NCI-H1417 treated with DMSO at 0.1 percent for 48 hours (cell line): ENCODE results near the gene TIGIT.
"Not testable (repeated sequence)": the region's sequence is repeated elsewhere in the genome, so short reads cannot be mapped to it uniquely, and the experiment has no call there.

ENCODE experiments used
- DNase-seq: peaks from one replicate; lab custom pipeline; 2025; lab: John Stamatoyannopoulos, UW

TIGIT gene

DNA sequence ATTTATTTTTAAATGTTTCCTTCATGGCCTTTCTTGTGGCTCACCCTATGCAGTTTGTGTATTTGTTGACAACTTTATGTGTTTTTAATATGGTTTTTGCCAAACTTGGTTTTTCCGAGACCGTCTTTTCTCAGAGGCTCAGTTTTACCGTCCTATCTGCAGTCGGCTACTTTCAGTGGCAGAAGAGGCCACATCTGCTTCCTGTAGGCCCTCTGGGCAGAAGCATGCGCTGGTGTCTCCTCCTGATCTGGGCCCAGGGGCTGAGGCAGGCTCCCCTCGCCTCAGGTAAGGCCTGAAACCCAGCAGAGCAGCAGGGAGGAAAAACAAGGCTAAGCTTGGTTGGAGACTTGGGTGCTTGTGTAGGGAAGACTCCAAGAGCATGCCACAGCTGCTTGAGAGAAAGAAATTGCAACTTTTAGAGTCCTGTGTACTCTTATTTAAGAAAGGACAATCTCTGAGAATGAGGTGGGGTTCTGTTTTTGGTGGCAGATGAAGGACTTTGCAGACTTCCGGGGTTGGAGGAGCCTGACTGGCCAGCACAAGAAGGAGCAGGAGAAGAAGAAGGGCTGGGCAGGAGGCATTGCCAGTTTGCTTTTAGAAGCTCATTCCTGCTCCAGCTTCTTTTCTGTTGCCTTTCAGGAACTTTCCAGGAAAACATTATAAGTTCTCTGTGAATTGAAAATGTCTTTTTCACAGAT is at the start of gene TIGIT:
Gene TIGIT (plus strand): TSS at position 191 of the 698 bp plus-strand sequence. CDS start 34 bp downstream, at position 225.
- no peak for DNase-seq

DNA sequence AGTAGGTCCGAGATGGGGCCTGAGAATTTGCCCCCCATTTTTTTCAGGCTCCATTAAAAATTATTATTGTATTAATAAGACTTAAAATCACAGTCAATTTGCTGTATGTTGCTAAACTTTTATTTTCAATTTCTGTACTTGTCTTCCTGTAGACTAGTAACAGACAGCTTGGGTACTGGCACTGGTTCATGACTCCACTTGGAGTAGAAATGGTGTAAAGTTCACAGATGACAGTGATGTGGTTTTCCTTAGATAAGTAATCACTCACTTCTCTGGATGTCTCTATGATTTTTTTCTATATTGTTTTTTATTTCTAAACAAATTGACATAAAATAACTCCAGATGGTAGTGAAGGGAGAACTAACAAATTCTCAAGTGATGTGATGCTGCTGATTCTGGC is 40.9 kb upstream of the TIGIT start:
- no peak for DNase-seq

DNA sequence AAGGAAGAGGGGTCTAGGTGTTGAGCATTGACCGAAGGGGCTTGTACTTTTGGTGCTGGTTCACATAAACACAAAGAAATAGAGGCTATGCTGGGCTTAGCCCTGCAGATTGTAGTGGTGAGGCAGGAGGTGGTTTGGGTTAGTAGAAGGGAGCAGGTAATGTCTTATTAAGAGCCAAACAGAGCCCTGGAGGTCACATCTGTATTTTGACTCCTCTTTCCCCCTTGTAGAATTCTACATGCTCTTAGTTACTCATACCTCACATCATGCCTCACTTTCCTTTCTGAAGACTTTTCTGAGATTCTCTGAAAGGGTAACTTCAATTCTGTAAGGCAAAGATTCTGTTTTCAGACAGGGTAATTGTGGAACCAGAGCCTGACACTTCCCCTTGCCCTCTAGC is 40.3 kb upstream of the TIGIT start:
- DNase-seq = no peak

DNA sequence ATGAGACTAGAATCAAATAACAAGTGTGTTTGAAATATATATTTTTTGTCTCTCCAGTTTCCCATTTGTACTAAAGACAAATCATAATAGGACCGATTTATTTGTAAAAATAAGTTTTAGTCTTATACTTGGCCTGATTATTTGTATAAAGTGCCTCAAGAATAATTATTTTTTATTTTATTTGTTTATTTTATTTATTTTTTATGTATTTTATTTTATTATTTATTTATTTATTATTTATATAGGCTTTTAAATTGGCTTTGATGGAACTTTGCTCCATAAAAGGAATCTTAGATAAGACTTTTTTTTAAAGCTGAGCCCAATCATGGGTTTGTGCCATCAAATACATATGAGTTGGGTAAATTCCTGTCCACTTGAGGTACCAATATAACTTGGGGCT is 34.3 kb upstream of the TIGIT start:
- no peak for DNase-seq

DNA sequence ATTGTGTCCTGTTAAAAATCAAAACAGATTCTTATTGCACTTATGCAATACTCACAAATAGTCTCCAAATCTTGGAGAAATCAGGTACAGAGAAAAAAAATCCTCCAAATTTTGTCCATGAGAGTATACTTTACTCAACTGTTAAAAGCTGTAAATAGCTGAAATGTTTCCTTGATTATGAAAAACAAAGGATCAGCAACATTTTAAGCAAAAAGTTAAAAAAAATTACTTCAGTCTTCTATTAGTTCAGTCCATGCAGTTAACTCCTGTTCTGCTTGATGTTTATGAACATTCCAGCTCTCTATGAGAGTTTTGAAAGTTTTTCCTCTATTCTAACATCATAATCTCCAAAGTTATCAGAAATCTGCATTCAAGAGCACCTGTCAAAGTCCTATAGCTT is 33.7 kb upstream of the TIGIT start:
- DNase-seq = no peak

DNA sequence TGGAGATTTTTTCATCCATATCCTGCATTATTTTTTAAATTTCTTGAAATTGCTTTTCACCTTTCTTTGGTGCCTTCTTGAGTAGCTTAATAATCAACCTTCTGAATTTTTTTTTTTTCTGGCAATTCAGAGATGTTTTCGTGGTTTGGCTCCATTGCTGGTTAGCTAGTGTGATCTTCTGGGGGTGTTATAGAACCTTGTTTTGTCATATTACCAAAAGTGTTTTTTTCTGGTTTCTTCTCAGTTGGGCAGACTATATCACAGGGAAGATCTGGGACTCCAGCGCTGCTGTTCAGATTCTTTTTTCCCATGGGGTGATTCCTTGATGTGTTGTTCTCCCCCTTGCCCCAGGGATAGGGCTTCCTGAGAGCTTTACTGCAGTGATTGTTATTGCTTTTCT is 23.8 kb upstream of the TIGIT start:
- DNase-seq = no peak

DNA sequence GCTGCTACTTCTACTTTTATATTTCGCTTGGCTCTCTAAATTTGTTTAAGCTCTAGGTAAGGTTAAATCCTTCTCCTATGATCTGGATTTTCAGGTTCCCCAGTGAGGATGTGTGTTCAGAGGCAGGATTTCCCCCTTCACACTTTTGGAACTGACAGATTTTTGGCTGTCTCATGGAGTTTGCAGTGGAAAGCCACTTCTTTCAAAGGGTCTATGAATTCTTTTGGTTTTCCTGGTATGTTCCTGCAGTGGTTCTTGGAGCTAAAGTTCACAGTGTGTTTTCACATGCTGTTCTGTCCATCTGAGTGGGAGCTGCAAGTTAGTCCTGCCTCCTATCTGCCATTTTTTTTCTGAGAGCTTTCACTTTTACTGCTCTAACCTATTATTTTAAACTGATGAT is 21.6 kb upstream of the TIGIT start:
- no peak for DNase-seq

DNA sequence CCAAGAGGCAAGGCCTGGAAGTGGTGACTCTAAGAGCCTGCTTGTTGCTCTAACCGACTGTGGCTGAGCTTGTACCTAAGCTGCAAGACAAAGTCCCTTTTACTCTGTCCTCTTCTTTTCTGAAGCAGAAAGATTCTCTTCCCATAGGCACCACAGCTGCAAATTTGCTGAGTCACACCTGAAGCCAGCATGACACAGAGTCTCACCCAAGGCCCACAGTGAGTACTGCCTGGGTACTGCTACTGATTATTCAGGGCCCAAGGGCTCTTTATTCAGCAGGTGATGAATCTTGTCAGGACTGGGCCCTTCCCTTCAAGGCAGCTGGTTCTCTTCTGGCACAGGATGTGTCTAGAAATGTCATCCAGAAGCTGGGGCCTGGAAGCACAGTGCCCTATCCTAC is 18.9 kb upstream of the TIGIT start:
- DNase-seq = no peak

DNA sequence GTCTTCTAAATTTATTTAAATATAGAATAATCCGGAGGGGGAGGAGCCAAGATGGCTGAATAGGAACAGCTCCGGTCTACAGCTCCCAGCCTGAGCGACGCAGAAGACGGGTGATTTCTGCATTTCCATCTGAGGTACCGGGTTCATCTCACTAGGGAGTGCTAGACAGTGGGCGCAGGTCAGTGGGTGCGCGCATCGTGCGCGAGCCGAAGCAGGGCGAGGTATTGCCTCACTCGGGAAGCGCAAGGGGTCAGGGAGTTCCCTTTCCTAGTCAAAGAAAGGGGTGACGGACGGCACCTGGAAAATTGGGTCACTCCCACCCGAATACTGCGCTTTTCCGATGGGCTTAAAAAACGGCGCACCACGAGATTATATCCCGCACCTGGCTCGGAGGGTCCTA is 17.0 kb upstream of the TIGIT start:
- not testable (repeated sequence) for DNase-seq

DNA sequence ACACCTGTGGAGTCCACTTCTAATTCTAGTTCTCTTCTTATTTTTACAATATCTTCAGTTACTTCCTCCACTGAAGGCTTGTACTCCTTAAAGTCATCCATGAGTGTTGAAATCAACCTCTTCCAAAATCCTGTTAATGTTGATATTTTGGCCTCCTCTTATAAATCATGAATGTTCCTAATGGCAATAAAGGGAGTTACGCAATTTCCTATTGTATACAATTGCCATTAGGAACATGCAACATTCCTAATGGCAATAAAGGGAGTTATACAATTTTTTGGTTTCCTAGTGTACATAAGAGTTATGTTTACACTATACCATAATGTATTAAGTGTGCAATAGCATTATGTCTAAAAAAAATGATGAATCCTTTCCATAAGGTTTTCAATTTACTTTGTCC is 9.2 kb upstream of the TIGIT start:
- DNase-seq = no peak

DNA sequence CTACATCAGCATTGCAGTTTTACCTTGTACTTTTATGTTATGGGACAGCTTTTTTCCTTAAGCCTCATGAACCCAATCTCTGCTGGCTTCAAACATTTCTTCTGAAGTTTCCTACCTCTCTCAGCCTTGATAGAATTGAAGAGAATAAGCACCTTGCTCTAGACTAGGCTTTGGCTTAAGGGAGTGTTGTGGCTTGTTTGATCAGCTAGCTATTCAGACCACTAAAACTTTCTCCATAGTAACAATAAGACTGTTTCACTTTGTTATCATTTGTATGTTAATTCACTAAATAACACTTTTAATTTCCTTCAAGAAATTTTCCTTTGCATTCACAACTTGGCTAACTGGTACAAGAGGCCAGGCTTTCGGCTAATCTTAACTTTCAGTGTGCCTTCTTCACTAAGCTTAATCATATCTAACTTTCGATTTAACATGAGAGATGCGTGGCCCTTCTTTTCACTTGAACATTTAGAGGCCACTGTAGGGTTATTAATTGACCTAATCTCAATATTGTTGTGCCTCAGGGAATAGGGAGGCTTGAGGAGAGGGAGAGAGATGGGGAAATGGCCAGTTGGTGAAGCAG is 8.1 kb upstream of the TIGIT start:
- no peak for DNase-seq

DNA sequence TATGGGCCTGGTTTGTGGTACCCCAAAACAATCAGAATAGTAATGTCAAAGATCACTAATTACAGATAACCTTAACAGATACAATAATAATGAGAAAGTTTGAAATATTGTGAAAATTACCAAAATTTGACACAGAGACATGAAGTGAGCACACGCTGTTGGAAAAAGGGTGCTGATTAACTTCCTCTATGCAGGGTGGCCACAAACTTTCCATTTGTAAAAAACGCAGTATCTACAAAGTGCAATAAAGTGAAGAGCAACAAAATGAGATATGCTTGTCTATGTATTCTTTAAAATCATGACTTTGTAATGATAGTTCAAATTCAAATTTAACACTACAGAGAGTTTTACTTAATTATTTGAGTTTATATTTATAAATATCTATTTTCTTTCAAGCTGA is 7.6 kb upstream of the TIGIT start:
- no peak for DNase-seq

DNA sequence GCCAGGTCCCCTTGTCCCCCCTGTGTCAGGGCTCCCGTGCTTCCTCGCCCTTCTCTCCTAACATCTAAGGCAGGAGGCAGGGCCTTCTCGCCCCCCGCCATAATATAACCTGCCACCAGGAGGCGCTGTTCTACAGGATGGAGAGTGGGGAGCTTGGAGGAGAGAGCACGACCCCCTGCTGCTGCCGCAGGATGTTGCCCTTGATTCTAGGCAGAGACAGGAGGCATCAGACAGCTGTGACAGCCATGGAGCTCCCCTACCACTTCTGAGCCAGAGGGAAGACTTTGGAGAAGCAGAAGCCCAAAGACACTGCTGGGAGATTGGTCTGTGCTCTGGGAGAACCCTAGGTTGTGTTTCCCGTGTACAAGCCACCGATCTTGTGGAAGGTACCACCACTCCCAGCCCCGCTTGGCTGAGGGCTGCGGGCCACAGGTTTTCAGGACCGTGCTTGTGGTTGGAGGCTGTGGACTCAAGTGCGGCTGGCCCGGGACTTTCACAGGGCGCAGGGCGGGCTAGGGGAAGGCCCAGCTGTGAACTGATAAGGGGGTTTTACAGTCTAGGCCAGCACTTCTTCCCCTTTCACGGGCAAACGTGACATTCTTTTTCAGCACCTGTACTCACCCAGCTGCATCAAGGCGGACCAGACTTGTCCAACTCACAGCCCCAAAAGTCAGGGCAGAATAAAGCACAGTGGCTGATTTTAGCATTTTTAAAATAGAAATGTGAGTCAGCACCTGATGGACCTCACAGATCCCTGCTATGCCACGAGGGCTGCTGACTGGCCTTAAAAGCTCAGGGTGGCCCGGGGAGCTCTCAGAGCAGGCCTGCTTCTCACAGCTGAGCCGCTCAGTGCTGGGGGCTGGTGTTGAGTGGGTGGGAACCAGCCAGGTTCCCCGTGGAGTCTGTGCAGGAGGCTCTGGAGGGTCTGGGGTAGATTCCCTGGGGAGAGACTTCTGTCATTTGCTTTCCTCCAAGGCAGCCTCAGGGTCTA is 2.6 kb upstream of the TIGIT start:
- DNase-seq = no peak

DNA sequence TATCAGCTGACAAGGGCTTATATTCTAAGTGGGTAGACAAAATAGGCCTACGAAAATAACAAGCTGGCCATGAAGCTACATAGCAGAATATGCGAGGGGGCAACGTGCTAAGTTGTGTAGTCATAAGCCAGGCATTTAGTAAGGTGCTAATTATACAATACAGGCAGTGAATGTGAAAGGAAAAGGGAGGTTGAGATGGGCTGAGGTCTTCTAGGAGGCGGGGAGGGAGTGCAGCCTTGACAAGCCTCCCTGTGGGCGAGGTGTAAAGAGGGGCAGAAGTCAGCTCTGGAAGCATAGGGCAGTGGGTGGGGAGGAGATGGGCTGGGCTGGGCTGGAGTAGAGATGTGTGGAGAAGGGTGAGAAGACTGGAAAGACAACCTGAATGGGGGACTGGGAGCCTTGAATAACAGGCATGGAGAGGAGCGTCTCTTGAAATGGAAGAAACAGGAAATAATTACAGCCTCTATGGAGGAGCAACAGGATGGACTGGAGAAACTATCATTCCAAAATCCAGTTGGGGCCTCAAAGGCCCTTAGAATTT is 1.2 kb downstream of the TIGIT start:
- DNase-seq = no peak

DNA sequence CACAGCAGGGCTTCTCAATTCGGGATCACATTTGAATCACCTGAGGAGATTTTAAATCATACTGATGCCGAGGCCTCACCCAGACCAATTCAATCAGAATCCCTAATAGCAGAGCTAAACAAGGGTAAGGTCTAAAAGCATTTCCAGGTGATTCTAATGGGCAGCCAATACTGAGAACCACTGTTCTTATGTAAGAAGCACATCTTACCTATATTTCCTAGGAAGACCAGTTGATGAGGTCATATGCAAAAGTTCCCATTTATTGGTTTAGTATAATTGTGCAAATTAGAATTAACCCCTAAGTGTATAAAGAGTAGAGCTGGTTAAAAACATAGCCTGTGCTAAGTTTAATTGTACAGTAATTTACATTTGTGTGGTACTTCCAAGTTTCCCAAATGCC is 2.1 kb downstream of the TIGIT start:
- DNase-seq = no peak

DNA sequence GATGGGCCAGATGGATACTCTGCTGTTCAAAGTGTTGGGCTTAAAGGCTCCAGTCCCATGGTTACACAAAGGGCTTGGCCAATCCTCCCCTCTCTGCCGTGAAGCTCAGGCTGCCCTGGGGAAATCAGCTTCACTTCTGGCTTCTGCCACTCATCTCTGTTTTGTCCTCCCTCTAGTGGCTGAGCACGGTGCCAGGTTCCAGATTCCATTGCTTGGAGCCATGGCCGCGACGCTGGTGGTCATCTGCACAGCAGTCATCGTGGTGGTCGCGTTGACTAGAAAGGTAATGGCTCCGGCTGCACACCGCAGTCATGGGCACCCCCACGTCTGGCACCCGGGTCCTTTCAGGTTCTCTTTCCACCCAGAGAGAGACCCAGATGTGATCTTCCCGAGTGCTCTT is 5.6 kb downstream of the TIGIT start:
- no peak for DNase-seq

DNA sequence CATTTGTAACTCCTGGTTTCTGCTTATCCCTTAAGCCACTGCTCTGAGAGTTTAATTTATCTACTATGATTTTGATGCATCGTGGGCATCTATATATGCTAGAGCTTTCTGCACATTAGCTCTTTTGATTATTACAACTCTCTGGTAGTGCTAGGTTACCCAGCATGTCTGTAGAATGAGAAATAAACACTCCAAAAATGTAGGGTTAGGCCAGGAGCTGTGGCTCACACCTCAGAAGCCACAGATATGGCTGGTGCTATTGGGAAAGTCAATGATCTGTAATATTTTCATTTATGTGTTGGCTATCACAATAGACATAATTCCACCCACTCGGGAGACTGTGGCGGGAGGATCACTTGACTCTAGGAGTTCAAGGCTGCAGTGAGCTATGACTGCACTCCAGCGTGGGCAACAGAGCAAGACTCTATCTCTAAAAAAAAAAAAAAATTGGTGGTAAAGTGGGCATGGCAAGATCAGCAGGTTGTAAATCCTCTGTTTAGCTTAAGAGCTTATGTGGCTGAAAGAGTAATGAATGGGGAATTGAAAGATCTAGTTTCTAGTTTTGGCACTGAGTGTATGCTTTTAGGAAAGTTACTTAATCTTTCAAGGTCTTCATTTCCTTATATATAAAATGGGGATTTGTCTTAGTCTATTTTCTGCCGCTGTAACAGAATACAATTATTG is 6.3 kb downstream of the TIGIT start:
- no peak for DNase-seq

DNA sequence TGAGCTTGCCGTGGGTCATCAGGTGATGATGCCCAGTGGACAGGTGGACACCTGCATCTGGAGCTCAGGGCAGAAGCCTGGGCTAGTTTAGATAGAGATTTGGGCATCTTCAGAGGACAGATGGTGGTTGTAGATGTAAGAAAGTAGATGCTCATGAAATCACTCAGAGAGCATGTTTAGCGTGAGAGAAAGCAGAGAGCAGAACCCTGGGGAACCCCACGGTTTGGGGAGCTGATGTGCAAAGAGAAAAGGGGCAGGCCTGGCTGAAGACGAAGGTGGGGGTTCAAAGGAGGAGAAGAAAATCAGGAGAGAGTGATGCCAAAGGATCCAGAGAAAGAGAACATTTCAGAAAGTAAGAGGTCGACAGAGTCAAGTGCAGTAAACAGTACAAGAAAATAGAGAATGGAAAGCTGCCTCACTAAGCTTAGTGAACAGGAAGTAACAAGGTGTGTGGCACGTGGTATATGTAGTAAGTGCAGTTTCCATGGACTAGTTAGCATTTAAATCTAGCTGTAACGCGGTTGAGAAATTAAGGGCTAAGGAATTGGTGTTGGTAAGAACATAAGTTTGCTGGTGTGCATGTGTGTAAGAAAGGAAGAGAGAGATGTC is 13.5 kb downstream of the TIGIT start:
- no peak for DNase-seq

DNA sequence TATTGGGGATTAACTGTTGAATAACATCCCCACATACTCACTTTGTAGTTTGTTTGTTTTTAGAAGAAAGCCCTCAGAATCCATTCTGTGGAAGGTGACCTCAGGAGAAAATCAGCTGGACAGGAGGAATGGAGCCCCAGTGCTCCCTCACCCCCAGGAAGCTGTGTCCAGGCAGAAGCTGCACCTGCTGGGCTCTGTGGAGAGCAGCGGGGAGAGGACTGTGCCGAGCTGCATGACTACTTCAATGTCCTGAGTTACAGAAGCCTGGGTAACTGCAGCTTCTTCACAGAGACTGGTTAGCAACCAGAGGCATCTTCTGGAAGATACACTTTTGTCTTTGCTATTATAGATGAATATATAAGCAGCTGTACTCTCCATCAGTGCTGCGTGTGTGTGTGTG is 14.0 kb downstream of the TIGIT start:
- DNase-seq = no peak

DNA sequence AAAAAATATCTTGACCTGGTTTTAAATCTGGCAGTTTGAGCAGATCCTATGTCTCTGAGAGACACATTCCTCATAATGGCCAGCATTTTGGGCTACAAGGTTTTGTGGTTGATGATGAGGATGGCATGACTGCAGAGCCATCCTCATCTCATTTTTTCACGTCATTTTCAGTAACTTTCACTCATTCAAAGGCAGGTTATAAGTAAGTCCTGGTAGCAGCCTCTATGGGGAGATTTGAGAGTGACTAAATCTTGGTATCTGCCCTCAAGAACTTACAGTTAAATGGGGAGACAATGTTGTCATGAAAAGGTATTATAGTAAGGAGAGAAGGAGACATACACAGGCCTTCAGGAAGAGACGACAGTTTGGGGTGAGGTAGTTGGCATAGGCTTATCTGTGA is 14.5 kb downstream of the TIGIT start:
- no peak for DNase-seq

DNA sequence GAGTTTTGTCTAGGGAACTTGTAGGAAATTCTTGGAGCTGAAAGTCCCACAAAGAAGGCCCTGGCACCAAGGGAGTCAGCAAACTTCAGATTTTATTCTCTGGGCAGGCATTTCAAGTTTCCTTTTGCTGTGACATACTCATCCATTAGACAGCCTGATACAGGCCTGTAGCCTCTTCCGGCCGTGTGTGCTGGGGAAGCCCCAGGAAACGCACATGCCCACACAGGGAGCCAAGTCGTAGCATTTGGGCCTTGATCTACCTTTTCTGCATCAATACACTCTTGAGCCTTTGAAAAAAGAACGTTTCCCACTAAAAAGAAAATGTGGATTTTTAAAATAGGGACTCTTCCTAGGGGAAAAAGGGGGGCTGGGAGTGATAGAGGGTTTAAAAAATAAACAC is 15.0 kb downstream of the TIGIT start:
- no peak for DNase-seq

DNA sequence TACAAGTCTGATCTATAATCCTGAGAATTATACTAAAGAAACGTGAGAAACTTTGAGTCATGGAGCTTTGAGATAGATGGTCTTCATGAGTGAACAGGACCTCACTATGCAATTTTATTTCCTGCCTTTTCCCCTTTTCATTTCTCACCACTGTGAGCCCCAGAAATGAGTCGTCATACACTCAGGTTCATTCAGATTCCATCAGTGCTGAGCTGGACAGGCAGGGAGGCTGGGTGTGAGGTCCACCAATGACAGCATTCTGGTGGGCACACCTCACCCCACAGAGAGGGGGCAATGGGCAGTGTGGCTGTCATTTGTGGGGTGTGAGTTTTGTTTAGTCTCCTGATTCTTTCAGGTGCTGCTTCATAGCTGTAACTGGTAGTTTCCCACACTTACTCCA is 16.9 kb downstream of the TIGIT start:
- DNase-seq = no peak
